ENCODE measurements around the gene LLGL2.
A peak's percentile ranks its signal among the peaks of the same experiment; 100 is the strongest.

LLGL2 gene

DNA sequence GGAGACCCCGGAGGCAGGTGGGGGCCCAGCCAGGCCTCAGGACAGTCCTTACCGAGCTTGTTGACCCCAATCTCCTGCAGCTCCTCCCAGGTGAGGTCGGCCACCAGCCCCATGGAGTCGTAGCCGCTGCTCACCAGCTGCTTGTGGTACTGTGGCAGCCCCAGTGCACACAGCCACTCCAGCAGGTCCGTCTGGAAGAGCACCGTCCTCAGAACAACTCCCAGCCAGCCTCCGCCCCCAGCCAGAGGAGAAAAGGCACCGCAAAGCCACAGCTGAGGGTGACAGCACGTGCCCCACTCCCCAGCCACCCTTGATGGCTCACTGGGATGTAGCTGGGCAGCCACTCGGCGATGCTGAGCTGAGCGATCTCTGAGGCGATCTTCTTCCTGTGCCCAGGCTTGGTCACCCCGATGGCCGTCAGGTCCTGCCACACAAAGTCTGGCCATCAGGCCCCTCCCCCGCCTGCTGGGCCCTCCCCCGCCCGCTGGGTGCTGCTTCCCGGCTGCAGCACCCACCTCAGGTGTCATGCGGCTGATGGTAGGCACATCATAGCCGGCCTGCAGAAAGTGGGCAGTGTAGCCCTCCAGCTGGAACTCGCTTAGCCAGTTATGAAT lies 22.1 kb upstream of the LLGL2 start:
- DNase-seq = no peak
- no peaks in the 10 kb centered on the region for H3K9me3 ChIP-seq (ENCODE audit: control extremely low read depth in 1 of 5, control insufficient read depth in 4 of 5, insufficient read depth in 2 of 5, low read depth in 1 of 5, low read length in 4 of 5)
- H3K4me3 ChIP-seq (ENCODE audit: control insufficient read depth in 1 of 7, extremely low read depth in 1 of 7, insufficient read depth in 4 of 7, low read depth in 2 of 7, low read length in 6 of 7) = no peak overlapping the region
- H3K36me3 ChIP-seq (ENCODE audit: control insufficient read depth in 4 of 4, insufficient read depth in 4 of 4, low read length in 3 of 4) = peaks cover 0 to 42% (median 25%) of the 10 kb centered on the region in 4 experiments
- peaks cover 0 to 17% (median 9%) of the 10 kb centered on the region in 4 experiments for H3K4me1 ChIP-seq (ENCODE audit: control extremely low read depth in 1 of 4, control insufficient read depth in 4 of 4, insufficient read depth in 4 of 4, low read length in 3 of 4)
- H3K27ac ChIP-seq (ENCODE audit: insufficient read depth in 1 of 2, low read depth in 1 of 2, low read length in 2 of 2, poor library complexity in 1 of 2, severe bottlenecking in 2 of 2) = no peak overlapping the region
- ChIA-PET CTCF (interaction anchor here (0.6 to 2.2 kb wide), 16 partner anchors 9 to 241 kb away, joined by 3 to 8 read pairs (median 3); partner anchors contain the start of genes LLGL2 and TSEN54), POLR2A (interaction anchor here (0.7 kb wide), 1 partner anchor 189 kb away, joined by 4 read pairs; no protein-coding TSS in a partner anchor)
- WGBS (ENCODE audit: insufficient coverage) = 98% methylated on average over 20 of the region's 23 CpGs
- H3K27me3 ChIP-seq (replicated peaks in 2 of 5; ENCODE audit: control insufficient read depth in 4 of 5, insufficient read depth in 5 of 5, low read length in 4 of 5) = no peaks in the 10 kb centered on the region

GRCh38 chr17:75503976-75504346 lies 21.5 kb upstream of the LLGL2 start:
- no peaks in the 10 kb centered on the region for H3K9me3 ChIP-seq (ENCODE audit: control extremely low read depth in 1 of 5, control insufficient read depth in 4 of 5, insufficient read depth in 2 of 5, low read depth in 1 of 5, low read length in 4 of 5)
- DNase-seq = no peak
- peaks cover 0 to 41% (median 22%) of the 10 kb centered on the region in 4 experiments for H3K36me3 ChIP-seq (ENCODE audit: control insufficient read depth in 4 of 4, insufficient read depth in 4 of 4, low read length in 3 of 4)
- 90% methylated on average over 4 of the region's 13 CpGs for WGBS (ENCODE audit: insufficient coverage)
- no peak overlapping the region for H3K27ac ChIP-seq (ENCODE audit: insufficient read depth in 1 of 2, low read depth in 1 of 2, low read length in 2 of 2, poor library complexity in 1 of 2, severe bottlenecking in 2 of 2)
- CTCF ChIA-PET = interaction anchor here (0.7 to 2.2 kb wide), 10 partner anchors 8 to 85 kb away, joined by 3 to 8 read pairs (median 5); partner anchors contain the start of gene TSEN54
- no peaks in the 10 kb centered on the region for H3K27me3 ChIP-seq (replicated peaks in 2 of 5; ENCODE audit: control insufficient read depth in 4 of 5, insufficient read depth in 5 of 5, low read length in 4 of 5)
- peaks cover 0 to 11% (median 5%) of the 10 kb centered on the region in 4 experiments for H3K4me1 ChIP-seq (ENCODE audit: control extremely low read depth in 1 of 4, control insufficient read depth in 4 of 4, insufficient read depth in 4 of 4, low read length in 3 of 4)
- POLR2A ChIA-PET = no interaction called here
- H3K4me3 ChIP-seq (ENCODE audit: control insufficient read depth in 1 of 7, extremely low read depth in 1 of 7, insufficient read depth in 4 of 7, low read depth in 2 of 7, low read length in 6 of 7) = no peak overlapping the region

GRCh38 chr17:75504347-75505151 lies 20.9 kb upstream of the LLGL2 start:
- H3K36me3 ChIP-seq (ENCODE audit: control insufficient read depth in 4 of 4, insufficient read depth in 4 of 4, low read length in 3 of 4) = peaks cover 0 to 35% (median 19%) of the 10 kb centered on the region in 4 experiments
- POLR2A ChIA-PET = interaction anchor here (0.7 kb wide), 1 partner anchor 83 kb away, joined by 5 read pairs; no protein-coding TSS in a partner anchor
- 90% methylated on average over 24 of the region's 32 CpGs for WGBS (ENCODE audit: insufficient coverage)

DNA sequence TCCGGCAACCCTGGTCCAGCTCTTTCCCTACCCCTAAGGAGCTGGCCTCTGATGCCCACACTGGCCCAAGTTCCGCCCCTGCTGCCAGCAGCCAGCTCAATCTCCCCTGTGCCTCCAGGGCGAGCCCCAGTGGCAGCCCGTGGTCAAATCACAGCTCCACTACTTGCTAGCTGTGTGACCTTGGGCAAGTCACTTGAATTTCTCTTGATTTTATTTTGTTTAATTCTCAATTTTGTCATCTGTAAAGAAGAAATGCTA lies 20.4 kb upstream of the LLGL2 start:
- H3K4me3 ChIP-seq (ENCODE audit: control insufficient read depth in 1 of 7, extremely low read depth in 1 of 7, insufficient read depth in 4 of 7, low read depth in 2 of 7, low read length in 6 of 7) = no peak overlapping the region
- ChIA-PET CTCF (interaction anchor here (0.8 to 1.6 kb wide), 5 partner anchors 10 to 86 kb away, joined by 3 to 5 read pairs (median 3); partner anchors contain the start of gene TMEM94), POLR2A (no interaction called here)
- 98% methylated on average over 4 of the region's 4 CpGs for WGBS (ENCODE audit: insufficient coverage)
- no peaks in the 10 kb centered on the region for H3K27me3 ChIP-seq (replicated peaks in 2 of 5; ENCODE audit: control insufficient read depth in 4 of 5, insufficient read depth in 5 of 5, low read length in 4 of 5)
- peaks cover 0 to 1% (median 0%) of the 10 kb centered on the region in 4 experiments for H3K4me1 ChIP-seq (ENCODE audit: control extremely low read depth in 1 of 4, control insufficient read depth in 4 of 4, insufficient read depth in 4 of 4, low read length in 3 of 4)
- H3K27ac ChIP-seq (ENCODE audit: insufficient read depth in 1 of 2, low read depth in 1 of 2, low read length in 2 of 2, poor library complexity in 1 of 2, severe bottlenecking in 2 of 2) = no peak overlapping the region
- peaks cover 0 to 30% (median 15%) of the 10 kb centered on the region in 4 experiments for H3K36me3 ChIP-seq (ENCODE audit: control insufficient read depth in 4 of 4, insufficient read depth in 4 of 4, low read length in 3 of 4)
- H3K9me3 ChIP-seq (ENCODE audit: control extremely low read depth in 1 of 5, control insufficient read depth in 4 of 5, insufficient read depth in 2 of 5, low read depth in 1 of 5, low read length in 4 of 5) = no peaks in the 10 kb centered on the region
- DNase-seq = no peak

More at GRCh38 chr17:75504347-75505151, 20.9 kb upstream of the LLGL2 start:
- CTCF ChIA-PET = interaction anchor here (0.7 to 1.9 kb wide), 9 partner anchors 9 to 87 kb away, joined by 3 to 6 read pairs (median 3); partner anchors contain the start of gene TMEM94
- no peak overlapping the region for H3K27ac ChIP-seq (ENCODE audit: insufficient read depth in 1 of 2, low read depth in 1 of 2, low read length in 2 of 2, poor library complexity in 1 of 2, severe bottlenecking in 2 of 2)
- H3K4me1 ChIP-seq (ENCODE audit: control extremely low read depth in 1 of 4, control insufficient read depth in 4 of 4, insufficient read depth in 4 of 4, low read length in 3 of 4) = peaks cover 0 to 5% (median 2%) of the 10 kb centered on the region in 4 experiments
- peak; percentile 36 to 50 (median 38) for DNase-seq
- H3K4me3 ChIP-seq (ENCODE audit: control insufficient read depth in 1 of 7, extremely low read depth in 1 of 7, insufficient read depth in 4 of 7, low read depth in 2 of 7, low read length in 6 of 7) = no peak overlapping the region
- H3K27me3 ChIP-seq (replicated peaks in 2 of 5; ENCODE audit: control insufficient read depth in 4 of 5, insufficient read depth in 5 of 5, low read length in 4 of 5) = no peaks in the 10 kb centered on the region
- H3K9me3 ChIP-seq (ENCODE audit: control extremely low read depth in 1 of 5, control insufficient read depth in 4 of 5, insufficient read depth in 2 of 5, low read depth in 1 of 5, low read length in 4 of 5) = no peaks in the 10 kb centered on the region

- H3K27me3 ChIP-seq (replicated peaks in 2 of 5; ENCODE audit: control insufficient read depth in 4 of 5, insufficient read depth in 5 of 5, low read length in 4 of 5) = no peaks in the 10 kb centered on the region
- ChIA-PET POLR2A (no interaction called here), CTCF (interaction anchor here (0.8 to 1.6 kb wide), 3 partner anchors 14 to 78 kb away, joined by 3 to 5 read pairs (median 4); partner anchors contain the start of gene TMEM94)
- H3K27ac ChIP-seq (ENCODE audit: insufficient read depth in 1 of 2, low read depth in 1 of 2, low read length in 2 of 2, poor library complexity in 1 of 2, severe bottlenecking in 2 of 2) = no peak overlapping the region
- H3K4me3 ChIP-seq (ENCODE audit: control insufficient read depth in 1 of 7, extremely low read depth in 1 of 7, insufficient read depth in 4 of 7, low read depth in 2 of 7, low read length in 6 of 7) = no peak overlapping the region
- H3K36me3 ChIP-seq (ENCODE audit: control insufficient read depth in 4 of 4, insufficient read depth in 4 of 4, low read length in 3 of 4) = peaks cover 0 to 26% (median 9%) of the 10 kb centered on the region in 4 experiments
- WGBS (ENCODE audit: insufficient coverage) = 95% methylated on average over 13 of the region's 15 CpGs
- no peak for DNase-seq
- no peaks in the 10 kb centered on the region for H3K9me3 ChIP-seq (ENCODE audit: control extremely low read depth in 1 of 5, control insufficient read depth in 4 of 5, insufficient read depth in 2 of 5, low read depth in 1 of 5, low read length in 4 of 5)
- no peaks in the 10 kb centered on the region for H3K4me1 ChIP-seq (ENCODE audit: control extremely low read depth in 1 of 4, control insufficient read depth in 4 of 4, insufficient read depth in 4 of 4, low read length in 3 of 4)
Measured at GRCh38 chr17:75505640-75506039, 19.9 kb upstream of the LLGL2 start.

DNA sequence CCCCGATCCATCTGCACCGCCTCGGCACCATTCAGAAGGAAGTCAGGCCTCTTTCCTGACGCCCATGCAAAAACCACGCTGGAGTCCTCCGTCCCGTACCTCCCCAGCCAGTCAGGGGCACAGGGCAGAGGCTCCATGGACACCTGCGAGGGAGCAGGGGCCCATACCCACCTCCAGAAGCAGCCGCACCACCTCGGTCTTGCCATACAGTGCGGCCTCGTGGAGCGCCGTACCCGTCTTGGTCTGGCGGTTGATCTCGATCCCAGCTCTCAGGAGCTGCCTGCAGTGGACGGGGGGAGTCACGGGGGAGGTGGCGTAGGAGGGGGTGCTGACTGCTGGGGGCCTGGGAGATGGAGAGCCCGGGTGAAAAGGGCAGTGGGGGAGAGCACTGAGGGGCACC lies 19.4 kb upstream of the LLGL2 start:
- ChIA-PET CTCF (no interaction called here), POLR2A (no interaction called here)

GRCh38 chr17:75506888-75507287 lies 18.6 kb upstream of the LLGL2 start:
- Histone ChIP-seq H3K4me1 (ENCODE audit: control extremely low read depth in 1 of 4, control insufficient read depth in 4 of 4, insufficient read depth in 4 of 4, low read length in 3 of 4) (no peaks in the 10 kb centered on the region), H3K27me3 (replicated peaks in 2 of 5; ENCODE audit: control insufficient read depth in 4 of 5, insufficient read depth in 5 of 5, low read length in 4 of 5) (no peaks in the 10 kb centered on the region), H3K4me3 (ENCODE audit: control insufficient read depth in 1 of 7, extremely low read depth in 1 of 7, insufficient read depth in 4 of 7, low read depth in 2 of 7, low read length in 6 of 7) (no peak overlapping the region), H3K9me3 (ENCODE audit: control extremely low read depth in 1 of 5, control insufficient read depth in 4 of 5, insufficient read depth in 2 of 5, low read depth in 1 of 5, low read length in 4 of 5) (no peaks in the 10 kb centered on the region), H3K36me3 (ENCODE audit: control insufficient read depth in 4 of 4, insufficient read depth in 4 of 4, low read length in 3 of 4) (peaks cover 0 to 20% (median 5%) of the 10 kb centered on the region in 4 experiments), H3K27ac (ENCODE audit: insufficient read depth in 1 of 2, low read depth in 1 of 2, low read length in 2 of 2, poor library complexity in 1 of 2, severe bottlenecking in 2 of 2) (no peak overlapping the region)
- CTCF ChIA-PET = no interaction called here
- no peak for DNase-seq
- WGBS (ENCODE audit: insufficient coverage) = 97% methylated on average over 19 of the region's 20 CpGs
- POLR2A ChIA-PET = no interaction called here

More for the DNA sequence above, 19.4 kb upstream of the LLGL2 start:
- no peak overlapping the region for H3K27ac ChIP-seq (ENCODE audit: insufficient read depth in 1 of 2, low read depth in 1 of 2, low read length in 2 of 2, poor library complexity in 1 of 2, severe bottlenecking in 2 of 2)
- DNase-seq = no peak
- H3K27me3 ChIP-seq (replicated peaks in 2 of 5; ENCODE audit: control insufficient read depth in 4 of 5, insufficient read depth in 5 of 5, low read length in 4 of 5) = no peaks in the 10 kb centered on the region
- H3K9me3 ChIP-seq (ENCODE audit: control extremely low read depth in 1 of 5, control insufficient read depth in 4 of 5, insufficient read depth in 2 of 5, low read depth in 1 of 5, low read length in 4 of 5) = no peaks in the 10 kb centered on the region
- WGBS (ENCODE audit: insufficient coverage) = 83% methylated on average over 20 of the region's 21 CpGs
- peak overlapping the region in 1 of 7 experiments; percentile 1 for H3K4me3 ChIP-seq (ENCODE audit: control insufficient read depth in 1 of 7, extremely low read depth in 1 of 7, insufficient read depth in 4 of 7, low read depth in 2 of 7, low read length in 6 of 7)
- H3K4me1 ChIP-seq (ENCODE audit: control extremely low read depth in 1 of 4, control insufficient read depth in 4 of 4, insufficient read depth in 4 of 4, low read length in 3 of 4) = no peaks in the 10 kb centered on the region
- peaks cover 0 to 21% (median 6%) of the 10 kb centered on the region in 4 experiments for H3K36me3 ChIP-seq (ENCODE audit: control insufficient read depth in 4 of 4, insufficient read depth in 4 of 4, low read length in 3 of 4)

Data from common myeloid progenitor, CD34-positive (primary cell).